IPS-20b (cell line): Measurements from ENCODE around the gene LPGAT1.
"Not testable (repeated sequence)": the region's sequence is repeated elsewhere in the genome, so short reads cannot be mapped to it uniquely, and the experiment has no call there.

Experiments
- H3K27ac ChIP-seq: one replicate; pipeline ENCODE4 v1.5.1; 2013; ENCODE audit warnings: low read length
- H3K27me3 ChIP-seq: 2 replicates; pipeline ENCODE4 v1.6.1; 2013; ENCODE audit warnings: mild to moderate bottlenecking, low read length, inconsistent platforms; ENCODE audit not compliant: insufficient read depth
- H3K36me3 ChIP-seq: 2 replicates; pipeline ENCODE4 v1.6.1; 2013; ENCODE audit warnings: low read depth, mild to moderate bottlenecking, inconsistent platforms, low read length, moderate library complexity; ENCODE audit not compliant: insufficient read depth
- H3K4me1 ChIP-seq: 2 replicates; pipeline ENCODE4 v1.6.1; 2013; ENCODE audit warnings: mild to moderate bottlenecking, control low read depth, inconsistent platforms, low read length, moderate library complexity; ENCODE audit not compliant: insufficient read depth
- H3K4me3 ChIP-seq: 2 replicates; pipeline ENCODE4 v1.5.1; 2013; ENCODE audit warnings: mild to moderate bottlenecking, low read length, inconsistent platforms
- H3K9ac ChIP-seq: 2 replicates; pipeline ENCODE4 v1.6.1; 2013; ENCODE audit warnings: low read depth, mild to moderate bottlenecking, inconsistent platforms, low read length, moderate library complexity
- H3K9me3 ChIP-seq: 2 replicates; pipeline ENCODE4 v1.6.1; 2013; ENCODE audit warnings: mild to moderate bottlenecking, low read depth, low read length, inconsistent platforms; ENCODE audit not compliant: insufficient read depth

The LPGAT1 gene

GRCh38 chr1:211830328-211831142, at the start of gene LPGAT1:
Gene LPGAT1 (minus strand): TSS chr1:211830763. CDS start chr1:211829296, 1,467 bp downstream.
- Histone ChIP-seq H3K9ac (peak within 1 kb of the TSS; percentile 60; the same call in 1 of the 2 replicates), H3K27ac (no peak within 1 kb of the TSS)

GRCh38 chr1:211879475-211879874, 48.9 kb upstream of the LPGAT1 start:
- Histone ChIP-seq H3K9me3 (no peaks in the 10 kb centered on the region; the same call in 1 of the 2 replicates), H3K27ac (no peak overlapping the region), H3K27me3 (no peaks in the 10 kb centered on the region), H3K36me3 (no peaks in the 10 kb centered on the region), H3K9ac (no peak overlapping the region), H3K4me3 (no peak overlapping the region), H3K4me1 (no peaks in the 10 kb centered on the region)

More at GRCh38 chr1:211830328-211831142, at the start of gene LPGAT1:
- Histone ChIP-seq H3K27me3 (peaks cover 20% of the 10 kb centered on the region), H3K4me1 (no peaks in the 10 kb centered on the region; the same call in 1 of the 2 replicates), H3K4me3 (peak within 1 kb of the TSS; percentile 82), H3K9me3 (no peaks in the 10 kb centered on the region), H3K36me3 (no peaks in the 10 kb centered on the region)

- no peak overlapping the region for H3K27ac ChIP-seq
- H3K27me3 ChIP-seq: no peaks in the 10 kb centered on the region
- no peaks in the 10 kb centered on the region for H3K36me3 ChIP-seq
- no peaks in the 10 kb centered on the region for H3K4me1 ChIP-seq
- no peaks in the 10 kb centered on the region; the same call in 1 of the 2 replicates for H3K9me3 ChIP-seq
- no peak overlapping the region for H3K4me3 ChIP-seq
- no peak overlapping the region for H3K9ac ChIP-seq
These were observed 46.5 kb upstream of the LPGAT1 start for GRCh38 chr1:211876851-211877590.

GRCh38 chr1:211875541-211875940, 45.0 kb upstream of the LPGAT1 start:
- Histone ChIP-seq H3K4me1 (no peaks in the 10 kb centered on the region), H3K9me3 (no peaks in the 10 kb centered on the region), H3K4me3 (no peak overlapping the region), H3K27ac (no peak overlapping the region), H3K27me3 (no peaks in the 10 kb centered on the region), H3K36me3 (no peaks in the 10 kb centered on the region), H3K9ac (no peak overlapping the region)

- Histone ChIP-seq H3K9ac (no peak overlapping the region), H3K9me3 (no peaks in the 10 kb centered on the region), H3K4me1 (no peaks in the 10 kb centered on the region), H3K4me3 (no peak overlapping the region), H3K36me3 (no peaks in the 10 kb centered on the region), H3K27ac (no peak overlapping the region), H3K27me3 (no peaks in the 10 kb centered on the region)
These were observed 44.2 kb upstream of the LPGAT1 start for GRCh38 chr1:211874521-211875347.

- H3K27me3 ChIP-seq, H3K36me3 ChIP-seq, H3K9ac ChIP-seq, H3K27ac ChIP-seq, H3K4me3 ChIP-seq, H3K9me3 ChIP-seq, H3K4me1 ChIP-seq: not testable (repeated sequence)
These were observed 43.2 kb upstream of the LPGAT1 start for GRCh38 chr1:211873731-211874130.

GRCh38 chr1:211870156-211870555, 39.6 kb upstream of the LPGAT1 start:
- Histone ChIP-seq H3K4me1 (no peaks in the 10 kb centered on the region), H3K4me3 (no peak overlapping the region), H3K36me3 (no peaks in the 10 kb centered on the region), H3K9ac (no peak overlapping the region), H3K27me3 (no peaks in the 10 kb centered on the region), H3K9me3 (no peaks in the 10 kb centered on the region), H3K27ac (no peak overlapping the region)

GRCh38 chr1:211865180-211865579, 34.6 kb upstream of the LPGAT1 start:
- no peak overlapping the region for H3K9ac ChIP-seq
- H3K4me3 ChIP-seq: no peak overlapping the region
- H3K27ac ChIP-seq: no peak overlapping the region
- H3K9me3 ChIP-seq: 0 out of 2 replicates have a peak, but pooled peaks cover 4% of the 10 kb centered on the region
- H3K36me3 ChIP-seq: no peaks in the 10 kb centered on the region
- H3K27me3 ChIP-seq: no peaks in the 10 kb centered on the region
- no peaks in the 10 kb centered on the region for H3K4me1 ChIP-seq

- H3K9ac ChIP-seq: no peak overlapping the region
- H3K36me3 ChIP-seq: no peaks in the 10 kb centered on the region
- no peak overlapping the region for H3K27ac ChIP-seq
- peaks cover 20% of the 10 kb centered on the region for H3K9me3 ChIP-seq
- H3K27me3 ChIP-seq: no peaks in the 10 kb centered on the region
- H3K4me1 ChIP-seq: no peaks in the 10 kb centered on the region
- H3K4me3 ChIP-seq: no peak overlapping the region
These were observed 28.8 kb upstream of the LPGAT1 start for GRCh38 chr1:211859405-211859804.

- no peaks in the 10 kb centered on the region for H3K4me1 ChIP-seq
These were observed 20.6 kb upstream of the LPGAT1 start for GRCh38 chr1:211851174-211851573.

GRCh38 chr1:211843507-211844298, 13.1 kb upstream of the LPGAT1 start:
- Histone ChIP-seq H3K9me3 (no peaks in the 10 kb centered on the region), H3K9ac (no peak overlapping the region), H3K4me3 (no peak overlapping the region), H3K36me3 (no peaks in the 10 kb centered on the region), H3K4me1 (no peaks in the 10 kb centered on the region), H3K27me3 (no peaks in the 10 kb centered on the region), H3K27ac (no peak overlapping the region)

More at GRCh38 chr1:211851174-211851573, 20.6 kb upstream of the LPGAT1 start:
- H3K27me3 ChIP-seq: no peaks in the 10 kb centered on the region
- no peak overlapping the region for H3K9ac ChIP-seq
- H3K36me3 ChIP-seq: no peaks in the 10 kb centered on the region
- no peak overlapping the region for H3K27ac ChIP-seq
- no peak overlapping the region for H3K4me3 ChIP-seq
- no peaks in the 10 kb centered on the region; the same call in 1 of the 2 replicates for H3K9me3 ChIP-seq
